Transverse colon (tissue), 4 donors: ENCODE results near the gene MUC21. TPM values are rescaled to one million over a fixed set of nuclear protein-coding genes. Genes with fewer than 3 reads are reported as not detected.
"Not testable (repeated sequence)": the region's sequence is repeated elsewhere in the genome, so short reads cannot be mapped to it uniquely, and the experiment has no call there.

Source experiments
- DNase-seq: peaks from one replicate; pipeline ENCODE4 v3.0.0-alpha.2; 2019
- H3K27ac ChIP-seq, 4 donors: fragments of 200-600 bp; sonication (generic); 2 replicates each; pipeline ENCODE4 v1.5.1; 2016 to 2018; ENCODE audit warnings: inconsistent platforms in 4 of 4
- H3K27me3 ChIP-seq: fragments of 200-600 bp; sonication (generic); 2 replicates; pipeline ENCODE4 v1.5.1; 2017; ENCODE audit warnings: inconsistent platforms
- H3K36me3 ChIP-seq, 4 donors: fragments of 200-600 bp; sonication (generic); 2 replicates each; pipeline ENCODE4 v1.5.1; 2017 to 2019; ENCODE audit warnings: inconsistent platforms in 4 of 4
- H3K4me1 ChIP-seq, 4 donors: fragments of 200-600 bp; sonication (generic); 2 replicates each; pipeline ENCODE4 v1.5.1; 2017 to 2020; ENCODE audit warnings: inconsistent platforms in 4 of 4
- H3K4me3 ChIP-seq, 4 donors: fragments of 200-600 bp; sonication (generic); 1 replicate in 1 of 4; 2 replicates in 3 of 4; pipeline versions ENCODE4 v1.5.1 to v1.6.1; 2017 to 2019; ENCODE audit warnings: inconsistent platforms in 4 of 4
- H3K9me3 ChIP-seq, 2 donors: fragments of 200-600 bp; sonication (generic); 2 replicates each; pipeline ENCODE4 v1.5.1; 2017 to 2019; ENCODE audit warnings: inconsistent platforms in 2 of 2
- CTCF ChIP-seq, 5 experiments: fragments of 200-600 bp in 3 of 5; fragments of 450-650 bp in 2 of 5; sonication (generic) in 3 of 5; IDR thresholded peaks; 1 replicate in 2 of 5; 2 replicates in 3 of 5; pipeline ENCODE4 v1.5.1; 2016 to 2017; ENCODE audit warnings: antibody characterized with exemption in 5 of 5, inconsistent platforms in 3 of 5, mild to moderate bottlenecking in 2 of 5, moderate library complexity in 1 of 5
- EP300 ChIP-seq: sonication (generic); formaldehyde crosslinking; IDR thresholded peaks from one replicate; pipeline ENCODE4 v1.6.1; 2017; ENCODE audit warnings: antibody characterized with exemption, low read depth
- POLR2A ChIP-seq: fragments of 450-650 bp; IDR thresholded peaks from one replicate; pipeline ENCODE4 v1.6.1; 2016; ENCODE audit warnings: antibody characterized with exemption, mild to moderate bottlenecking, moderate library complexity
- POLR2AphosphoS5 ChIP-seq, 3 donors: sonication (generic); formaldehyde crosslinking; IDR thresholded peaks; one replicate each; pipeline ENCODE4 v1.6.1; 2016; ENCODE audit warnings: antibody characterized with exemption in 3 of 3
- WGBS, 2 donors: methylation state at CpG; one replicate each; pipeline ENCODE4 v1.1.5; 2018; ENCODE audit warnings: low coverage in 1 of 2; 5-methylcytosine and 5-hydroxymethylcytosine counted together
- in situ Hi-C, 4 donors: fragments of 200-750 bp; cut with MboI; loops; one replicate each; pipeline versions ENCODE4 v1.15.0 to v1.15.1; 2017; ENCODE audit warnings: low sequenced_read_pairs in 3 of 4, low pct_ligation_motif_present in 1 of 4, low pct_unique_long_range_greater_than_20kb in 1 of 4
- intact Hi-C: fragments of 100-400 bp; cut with DNase I; formaldehyde crosslinking; loops from one replicate; pipeline ENCODE4 v1.15.1; 2023; ENCODE audit warnings: low total_unique reads
- total RNA-seq, 4 donors: library from RNA; depleted of rRNA; stranded (reverse); fragments of >200 nt; gene quantifications; one replicate each; pipeline ENCODE4 v1.1.0, GENCODE V29; 2016

MUC21 gene
- total RNA-seq, 4 donors from 2014 or later: not detected

DNA sequence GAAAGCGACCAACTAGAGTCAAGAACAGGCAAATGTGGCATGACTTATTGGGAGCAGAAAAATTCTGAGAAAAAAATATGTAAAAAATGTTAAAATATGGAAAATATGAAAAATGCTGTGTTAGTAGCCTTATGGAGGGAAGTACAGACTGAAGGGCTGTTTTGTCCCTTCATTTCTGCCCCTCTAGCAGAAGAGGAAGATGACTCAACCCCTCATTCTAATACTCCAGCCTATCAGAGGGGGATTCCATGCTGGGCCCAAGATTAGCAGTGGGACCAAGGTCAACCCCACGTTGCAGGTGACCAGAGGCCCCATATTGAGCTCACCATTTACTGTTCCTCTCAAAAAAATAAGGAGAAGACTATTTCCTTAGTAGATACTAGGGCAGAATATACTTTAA, 8.4 kb downstream of the MUC21 start:
- H3K4me1 ChIP-seq: no peaks in the 10 kb centered on the region
- TF ChIP-seq EP300: no peak
- intact Hi-C loops (no loop called here), in situ Hi-C loops (no loop called here)
- H3K27ac ChIP-seq: no peak overlapping the region
- H3K9me3 ChIP-seq: no peaks in the 10 kb centered on the region
- no peak overlapping the region for H3K4me3 ChIP-seq
- 57 to 73% methylated on average over 1 to 2 of the region's 2 CpGs for WGBS, 2 donors
- no peaks in the 10 kb centered on the region for H3K27me3 ChIP-seq
- DNase-seq: no peak
- H3K36me3 ChIP-seq: no peaks in the 10 kb centered on the region

DNA sequence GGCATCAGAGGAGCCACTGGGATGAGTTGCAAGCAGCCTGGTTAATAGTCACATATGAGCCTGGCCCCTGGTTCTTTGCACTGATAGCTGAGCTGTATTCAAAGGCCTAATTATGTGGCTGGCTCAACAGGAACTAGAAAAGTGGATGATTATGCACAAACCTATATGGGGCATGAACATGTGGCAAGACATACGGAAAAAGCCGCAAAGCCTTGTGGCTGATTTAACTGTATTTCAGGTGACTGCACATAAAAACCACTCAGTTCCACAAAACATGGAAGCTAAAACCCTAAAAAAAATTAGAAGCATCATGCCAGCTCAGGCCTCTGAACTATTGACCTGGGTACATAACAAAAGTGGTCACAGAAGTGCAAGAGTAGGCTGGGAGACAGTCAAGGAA, 13.8 kb downstream of the MUC21 start:
- H3K4me1 ChIP-seq: no peaks in the 10 kb centered on the region
- H3K36me3 ChIP-seq: no peaks in the 10 kb centered on the region
- H3K9me3 ChIP-seq: no peaks in the 10 kb centered on the region
- no peak overlapping the region for H3K4me3 ChIP-seq
- WGBS, 2 donors: 70 to 92% methylated on average over 2 of the region's 2 CpGs
- DNase-seq: no peak
- H3K27ac ChIP-seq: no peak overlapping the region
- intact Hi-C loops: no loop called here
- no peaks in the 10 kb centered on the region for H3K27me3 ChIP-seq
- no peak for TF ChIP-seq CTCF (IDR thresholded peaks at IDR 0.05)
- TF ChIP-seq EP300: no peak
- no peak for TF ChIP-seq POLR2AphosphoS5 (IDR thresholded peaks at IDR 0.05)
- TF ChIP-seq POLR2A: no peak
- in situ Hi-C loops: no loop called here

DNA sequence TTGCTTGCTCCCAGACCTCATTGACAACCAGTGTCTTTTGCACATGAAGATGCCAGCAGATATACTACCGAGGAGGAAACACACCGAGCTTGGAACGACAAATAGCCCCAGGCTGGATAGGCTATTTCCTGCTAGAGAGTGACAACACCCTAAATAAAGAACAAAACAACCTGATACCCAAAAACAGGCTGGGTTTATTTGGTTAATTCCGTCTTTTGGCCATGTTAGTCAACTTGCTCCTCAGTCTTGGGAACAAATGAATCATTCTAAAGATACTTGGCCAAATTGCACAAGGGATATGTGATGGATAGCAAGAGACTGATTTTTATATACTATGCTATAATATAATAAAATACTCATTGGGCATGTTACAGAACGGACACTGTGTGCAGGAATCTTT, 15.3 kb downstream of the MUC21 start:
- in situ Hi-C loops: no loop called here

GRCh38 chr6:31000067-31000860, 16.7 kb downstream of the MUC21 start:
- WGBS, 2 donors: 90% methylated on average over 24 of the region's 39 CpGs; no CpG with 5 or more reads in 1 of the 2 donors
- intact Hi-C loops: not testable (repeated sequence)

More for the DNA sequence above, 15.3 kb downstream of the MUC21 start:
- no peaks in the 10 kb centered on the region for H3K9me3 ChIP-seq
- no peaks in the 10 kb centered on the region for H3K4me1 ChIP-seq
- no peak for DNase-seq
- TF ChIP-seq POLR2AphosphoS5 (IDR thresholded peaks at IDR 0.05): no peak
- TF ChIP-seq POLR2A: no peak
- TF ChIP-seq CTCF (IDR thresholded peaks at IDR 0.05): no peak
- TF ChIP-seq EP300: no peak
- H3K4me3 ChIP-seq: no peak overlapping the region
- no peaks in the 10 kb centered on the region for H3K36me3 ChIP-seq
- intact Hi-C loops: no loop called here
- no peak overlapping the region for H3K27ac ChIP-seq
- 50 to 53% methylated on average over 5 of the region's 5 CpGs for WGBS, 2 donors
- H3K27me3 ChIP-seq: no peaks in the 10 kb centered on the region

DNA sequence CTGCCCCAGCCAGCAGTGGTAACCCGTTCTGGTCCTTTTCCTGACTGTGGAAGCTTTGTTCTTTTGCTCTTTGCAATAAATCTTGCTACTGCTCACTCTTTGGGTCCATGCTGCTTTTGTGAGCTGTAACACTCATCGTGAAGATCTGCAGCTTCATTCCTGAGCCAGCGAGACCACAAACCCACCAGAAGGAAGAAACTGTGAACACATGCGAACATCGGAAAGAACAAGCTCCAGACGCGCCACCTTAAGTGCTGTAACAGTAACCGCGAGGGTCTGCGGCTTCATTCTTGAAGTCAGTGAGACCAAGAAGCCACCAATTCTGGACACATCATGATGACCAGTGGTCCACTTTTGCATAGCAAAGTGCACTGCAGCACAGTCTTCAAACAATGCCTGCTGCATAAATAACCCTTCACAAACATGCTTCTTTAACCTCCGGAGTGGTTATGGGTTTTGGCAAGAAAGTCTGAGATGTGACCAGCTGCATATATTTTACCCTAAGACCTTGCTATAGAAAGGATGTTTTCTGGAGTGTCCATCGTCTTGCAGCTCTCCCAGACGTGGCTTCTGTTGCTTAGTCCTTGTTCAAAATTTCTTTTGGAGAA, 17.9 kb downstream of the MUC21 start:
- WGBS, 2 donors: 78 to 80% methylated on average over 5 to 13 of the region's 13 CpGs
- DNase-seq: no peak
- Histone ChIP-seq H3K36me3 (no peaks in the 10 kb centered on the region), H3K27me3 (no peaks in the 10 kb centered on the region), H3K27ac (no peak overlapping the region), H3K4me1 (no peaks in the 10 kb centered on the region), H3K9me3 (no peaks in the 10 kb centered on the region), H3K4me3 (no peak overlapping the region)
- intact Hi-C loops: no loop called here
- in situ Hi-C loops: no loop called here
- TF ChIP-seq CTCF (IDR thresholded peaks at IDR 0.05): no peak
- TF ChIP-seq POLR2AphosphoS5 (IDR thresholded peaks at IDR 0.05): no peak
- no peak for TF ChIP-seq POLR2A
- no peak for TF ChIP-seq EP300

More at GRCh38 chr6:31000067-31000860, 16.7 kb downstream of the MUC21 start:
- H3K27me3 ChIP-seq, H3K36me3 ChIP-seq, DNase-seq, H3K27ac ChIP-seq, in situ Hi-C loops, H3K4me3 ChIP-seq, H3K4me1 ChIP-seq, H3K9me3 ChIP-seq: not testable (repeated sequence)
